DOHH2 (cell line): ENCODE measurements around the gene USHBP1.

Experiments used
- CTCF ChIP-seq: fragments of 200-600 bp; sonication (generic); IDR thresholded peaks from one replicate; pipeline ENCODE4 v1.5.1; 2014; ENCODE audit warnings: antibody characterized with exemption, mild to moderate bottlenecking, low read depth, low read length; ENCODE audit not compliant: poor library complexity, severe bottlenecking
- EZH2phosphoT487 ChIP-seq: fragments of 200-600 bp; sonication (generic); IDR thresholded peaks from 2 replicates; pipeline ENCODE4 v1.6.1; 2017; ENCODE audit warnings: borderline replicate concordance, mild to moderate bottlenecking, antibody characterized with exemption, low read length, moderate library complexity, mixed read lengths

- no peak for TF ChIP-seq CTCF
- TF ChIP-seq EZH2phosphoT487, result no peak
Observed at GRCh38 chr19:17254636-17255035, 9.9 kb downstream of the USHBP1 start.
